ENCODE results near the gene QSOX2. TPM values are rescaled to one million over a fixed set of nuclear protein-coding genes. Genes with fewer than 3 reads are reported as not detected.
A peak's percentile ranks its signal among the peaks of the same experiment; 100 is the strongest.

The QSOX2 gene
- total RNA-seq, 4 donors from 2014 or later, result 2.9 to 7.1 (median 5.5) TPM

GRCh38 chr9:136248951-136249876 is 3.6 kb upstream of the QSOX2 start:
- Histone ChIP-seq H3K27ac (no peak overlapping the region), H3K27me3 (peaks cover 0 to 62% (median 0%) of the 10 kb centered on the region in 4 donors), H3K36me3 (no peaks in the 10 kb centered on the region), H3K9me3 (no peaks in the 10 kb centered on the region), H3K4me1 (peaks cover 8 to 54% (median 11%) of the 10 kb centered on the region in 3 donors), H3K4me3 (no peak overlapping the region)
- no peak for TF ChIP-seq POLR2A (IDR thresholded peaks at IDR 0.05)
- TF ChIP-seq, protein P1, sequence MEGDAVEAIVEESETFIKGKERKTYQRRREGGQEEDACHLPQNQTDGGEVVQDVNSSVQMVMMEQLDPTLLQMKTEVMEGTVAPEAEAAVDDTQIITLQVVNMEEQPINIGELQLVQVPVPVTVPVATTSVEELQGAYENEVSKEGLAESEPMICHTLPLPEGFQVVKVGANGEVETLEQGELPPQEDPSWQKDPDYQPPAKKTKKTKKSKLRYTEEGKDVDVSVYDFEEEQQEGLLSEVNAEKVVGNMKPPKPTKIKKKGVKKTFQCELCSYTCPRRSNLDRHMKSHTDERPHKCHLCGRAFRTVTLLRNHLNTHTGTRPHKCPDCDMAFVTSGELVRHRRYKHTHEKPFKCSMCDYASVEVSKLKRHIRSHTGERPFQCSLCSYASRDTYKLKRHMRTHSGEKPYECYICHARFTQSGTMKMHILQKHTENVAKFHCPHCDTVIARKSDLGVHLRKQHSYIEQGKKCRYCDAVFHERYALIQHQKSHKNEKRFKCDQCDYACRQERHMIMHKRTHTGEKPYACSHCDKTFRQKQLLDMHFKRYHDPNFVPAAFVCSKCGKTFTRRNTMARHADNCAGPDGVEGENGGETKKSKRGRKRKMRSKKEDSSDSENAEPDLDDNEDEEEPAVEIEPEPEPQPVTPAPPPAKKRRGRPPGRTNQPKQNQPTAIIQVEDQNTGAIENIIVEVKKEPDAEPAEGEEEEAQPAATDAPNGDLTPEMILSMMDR (IDR thresholded peaks at IDR 0.05), result no peak
- intact Hi-C loops (cut with DNase I), result no loop called here
- 77 to 86% methylated on average over 15 to 19 of the region's 30 CpGs for whole genome bisulfite sequencing, 2 donors
- no peak for DNase-seq

GRCh38 chr9:136247947-136248637 is 2.5 kb upstream of the QSOX2 start:
- Histone ChIP-seq H3K4me3 (no peak overlapping the region), H3K27me3 (peaks cover 0 to 51% (median 0%) of the 10 kb centered on the region in 4 donors), H3K4me1 (peaks cover 11 to 65% (median 13%) of the 10 kb centered on the region in 3 donors), H3K36me3 (no peaks in the 10 kb centered on the region), H3K9me3 (no peaks in the 10 kb centered on the region), H3K27ac (peak overlapping the region in 1 of 4 donors; percentile 33)
- 45 to 58% methylated on average over 12 to 16 of the region's 24 CpGs for WGBS, 2 donors
- no peak for DNase-seq
- intact Hi-C loops (cut with DNase I), result no loop called here
- no peak for TF ChIP-seq POLR2A (IDR thresholded peaks at IDR 0.05)
- TF ChIP-seq, protein P1 (IDR thresholded peaks at IDR 0.05), result no peak

GRCh38 chr9:136247551-136247916 is 1.9 kb upstream of the QSOX2 start:
- Histone ChIP-seq H3K4me3 (no peak overlapping the region), H3K9me3 (no peaks in the 10 kb centered on the region), H3K4me1 (peaks cover 11 to 69% (median 13%) of the 10 kb centered on the region in 3 donors), H3K27me3 (peaks cover 0 to 46% (median 0%) of the 10 kb centered on the region in 4 donors), H3K27ac (peak overlapping the region in 1 of 4 donors; percentile 33), H3K36me3 (no peaks in the 10 kb centered on the region)
- no peak for DNase-seq
- WGBS, 2 donors, result 33 to 36% methylated on average over 4 of the region's 9 CpGs
- no peak for TF ChIP-seq POLR2A (IDR thresholded peaks at IDR 0.05)
- TF ChIP-seq, protein P1 (IDR thresholded peaks at IDR 0.05), result no peak
- intact Hi-C loops (cut with DNase I), result no loop called here

DNA sequence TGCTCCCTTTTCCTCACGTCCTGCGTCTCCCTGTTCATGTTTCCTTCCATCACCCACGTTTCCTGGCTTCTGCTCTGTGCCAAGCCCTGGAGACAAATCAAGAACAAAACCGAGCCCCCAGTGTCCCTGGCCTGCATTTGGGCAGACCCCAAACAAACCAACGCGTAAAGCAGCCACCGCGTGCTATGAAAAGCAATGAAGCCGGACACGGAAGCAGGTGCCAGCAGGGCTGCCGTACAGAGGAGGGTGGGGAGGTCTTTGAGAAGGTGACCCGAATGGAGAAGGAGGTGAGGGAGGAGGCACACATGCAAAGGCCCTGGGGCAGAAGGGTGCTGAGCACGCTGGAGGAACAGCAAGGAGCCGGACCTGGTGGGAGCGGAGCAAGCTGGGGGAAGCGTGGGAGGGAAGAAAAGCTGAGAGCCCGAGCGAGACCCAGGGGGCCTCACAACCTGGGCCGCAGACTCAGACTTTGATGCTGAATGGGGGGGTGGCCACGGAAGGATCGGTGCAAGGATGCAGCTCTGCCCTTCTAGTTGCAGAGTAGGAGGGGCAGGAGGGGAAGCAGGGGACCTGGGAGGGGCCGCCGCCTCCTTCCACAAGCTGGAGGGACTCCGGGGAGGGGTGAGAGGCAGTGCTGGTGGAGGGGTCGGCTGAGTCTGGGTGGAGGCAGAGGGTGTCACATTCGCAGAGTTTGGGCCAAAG is 1.4 kb upstream of the QSOX2 start:
- intact Hi-C loops (cut with DNase I), result no loop called here
- WGBS, 2 donors, result 62 to 69% methylated on average over 22 to 23 of the region's 26 CpGs
- H3K27me3 ChIP-seq, result peaks cover 0 to 41% (median 0%) of the 10 kb centered on the region in 4 donors
- H3K4me3 ChIP-seq, result no peak overlapping the region
- DNase-seq, result no peak
- H3K36me3 ChIP-seq, result no peaks in the 10 kb centered on the region
- peak overlapping the region in 1 of 4 donors; percentile 33 for H3K27ac ChIP-seq
- peaks cover 11 to 69% (median 13%) of the 10 kb centered on the region in 3 donors for H3K4me1 ChIP-seq
- no peak for TF ChIP-seq POLR2A (IDR thresholded peaks at IDR 0.05)
- TF ChIP-seq, protein P1 (IDR thresholded peaks at IDR 0.05), result no peak
- H3K9me3 ChIP-seq, result no peaks in the 10 kb centered on the region
